HG02870 (cell line): ENCODE measurements around the gene SAXO2.
"Not testable (repeated sequence)": the region's sequence is repeated elsewhere in the genome, so short reads cannot be mapped to it uniquely, and the experiment has no call there.

Experiments
- ATAC-seq: cut with Tn5 transposase; IDR thresholded peaks from one replicate; pipeline ENCODE4 v1.9.1; 2021; ENCODE audit warnings: mild to moderate bottlenecking, moderate library complexity; ENCODE audit not compliant: unreplicated experiment

Gene SAXO2

DNA sequence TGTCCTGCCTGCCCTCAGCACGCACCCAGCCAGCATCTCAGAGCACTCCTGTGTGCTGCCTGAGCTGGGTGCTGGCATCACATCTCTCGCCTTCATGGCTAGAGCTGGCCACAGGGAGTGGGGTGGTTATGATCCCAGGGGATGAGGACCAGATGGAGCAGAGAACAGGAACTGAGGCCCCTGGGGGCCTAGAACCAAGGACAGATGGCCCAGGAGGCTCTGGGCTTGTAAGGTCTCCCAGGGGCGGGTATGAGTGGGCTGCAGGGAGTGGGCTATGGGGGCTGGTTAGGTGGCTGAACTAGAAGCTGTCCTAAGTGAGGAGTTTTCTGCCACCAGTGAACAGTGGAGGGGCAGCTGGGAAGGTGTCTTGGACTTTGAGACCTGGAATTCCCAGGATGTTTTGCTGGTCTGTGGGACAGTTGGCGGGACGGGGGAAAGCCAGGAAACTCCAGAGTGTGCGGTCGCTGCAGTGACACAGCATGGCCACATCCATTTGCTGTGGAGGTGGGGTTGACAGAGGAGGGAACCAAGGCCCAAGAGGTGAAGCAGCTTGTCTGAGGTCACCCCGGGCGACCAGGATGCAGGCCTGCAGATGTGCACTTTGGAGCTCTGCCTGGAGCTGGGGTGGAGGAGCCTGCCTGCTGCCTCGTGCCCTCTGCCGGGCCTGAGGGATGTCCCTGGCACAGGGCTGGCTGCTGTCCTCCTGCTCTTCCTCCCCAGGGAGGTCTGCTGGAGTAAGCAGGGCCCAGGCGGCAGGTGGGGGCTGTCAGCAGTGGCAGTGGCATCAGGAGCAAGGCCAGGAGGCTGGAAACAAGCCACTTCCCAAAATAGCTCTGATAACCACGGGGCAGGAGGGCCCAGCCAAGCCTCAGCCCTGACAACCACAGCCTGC lies 70.3 kb downstream of the SAXO2 start:
- ATAC-seq = not testable (repeated sequence)

DNA sequence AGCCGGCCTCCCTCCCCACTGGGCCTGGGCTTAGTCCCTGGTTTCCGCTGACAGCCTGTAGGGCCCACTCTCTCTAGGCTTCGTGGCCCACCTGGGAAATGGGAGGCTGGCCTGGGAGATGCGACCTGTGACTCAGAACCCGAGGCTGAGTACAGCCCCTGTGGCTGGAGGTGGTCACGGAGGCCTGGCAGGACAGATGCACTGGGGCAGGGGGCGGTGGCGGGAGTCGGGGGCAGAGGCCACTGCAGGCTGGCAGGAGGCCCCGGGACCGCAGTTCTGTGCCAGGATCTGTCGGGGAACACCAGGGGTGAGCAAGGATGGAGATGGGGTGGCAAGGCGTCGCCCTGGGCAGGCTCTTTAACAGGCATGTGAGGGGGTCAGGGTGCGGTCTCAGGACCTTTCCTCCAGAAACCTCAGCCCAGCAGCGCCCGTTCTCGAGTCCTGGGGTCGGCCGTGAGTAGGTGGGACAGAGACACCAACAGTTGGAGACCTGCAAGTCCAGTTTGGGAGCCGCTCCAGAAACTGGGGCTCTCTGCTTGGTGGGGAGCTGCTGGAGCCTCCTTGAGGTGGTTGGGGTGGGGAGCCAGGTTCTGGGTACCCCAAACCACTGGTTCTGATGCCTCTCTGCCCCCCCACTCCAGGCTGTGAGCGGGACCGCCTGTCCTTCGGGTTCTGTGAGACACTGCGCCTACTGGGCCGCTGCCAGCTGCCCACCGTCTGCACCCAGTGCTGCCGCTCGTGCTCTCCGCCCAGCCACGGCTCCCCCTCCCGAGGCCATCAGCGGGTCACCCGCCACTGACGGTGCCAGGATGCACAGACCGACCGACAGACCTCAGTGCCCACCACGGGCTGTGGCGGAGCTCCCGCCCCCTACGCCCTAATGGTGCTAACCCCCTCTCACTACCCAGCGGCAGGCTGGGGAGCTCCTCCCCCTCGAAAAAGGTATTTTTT lies 71.3 kb downstream of the SAXO2 start:
- not testable (repeated sequence) for ATAC-seq
